Stimulated activated CD4-positive, alpha-beta T cell treated with anti-CD3 and anti-CD28 coated beads, Interleukin-2, amount 100 ng/mL, for 48 hours (primary cell): Measurements from ENCODE around the gene TTYH3.

Source experiments
- DNase-seq, 2 donors: peaks; one replicate each; pipeline ENCODE4 v3.0.0-alpha.2; 2020

TTYH3 gene

DNA sequence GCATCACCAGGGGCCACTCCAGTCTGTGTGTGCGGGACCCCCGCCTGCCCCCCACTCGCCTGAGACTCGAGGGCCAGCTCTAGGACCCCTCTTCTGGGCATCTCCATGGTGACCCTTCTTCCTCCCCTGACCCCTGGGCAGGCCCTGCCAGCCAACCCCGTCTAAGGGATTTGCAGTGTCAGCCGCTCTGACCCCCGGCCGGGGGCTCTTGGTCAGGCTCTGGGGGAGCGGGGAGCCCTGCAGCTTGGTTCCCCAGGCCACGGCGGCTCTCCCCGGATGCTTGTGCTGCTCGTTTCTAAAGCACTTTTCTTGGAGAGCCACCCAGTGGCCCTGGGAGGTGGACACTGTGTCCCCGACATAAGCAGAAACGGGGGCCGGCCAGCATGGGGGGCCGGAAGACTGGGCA, 5.3 kb downstream of the TTYH3 start:
- DNase-seq: no peak

DNA sequence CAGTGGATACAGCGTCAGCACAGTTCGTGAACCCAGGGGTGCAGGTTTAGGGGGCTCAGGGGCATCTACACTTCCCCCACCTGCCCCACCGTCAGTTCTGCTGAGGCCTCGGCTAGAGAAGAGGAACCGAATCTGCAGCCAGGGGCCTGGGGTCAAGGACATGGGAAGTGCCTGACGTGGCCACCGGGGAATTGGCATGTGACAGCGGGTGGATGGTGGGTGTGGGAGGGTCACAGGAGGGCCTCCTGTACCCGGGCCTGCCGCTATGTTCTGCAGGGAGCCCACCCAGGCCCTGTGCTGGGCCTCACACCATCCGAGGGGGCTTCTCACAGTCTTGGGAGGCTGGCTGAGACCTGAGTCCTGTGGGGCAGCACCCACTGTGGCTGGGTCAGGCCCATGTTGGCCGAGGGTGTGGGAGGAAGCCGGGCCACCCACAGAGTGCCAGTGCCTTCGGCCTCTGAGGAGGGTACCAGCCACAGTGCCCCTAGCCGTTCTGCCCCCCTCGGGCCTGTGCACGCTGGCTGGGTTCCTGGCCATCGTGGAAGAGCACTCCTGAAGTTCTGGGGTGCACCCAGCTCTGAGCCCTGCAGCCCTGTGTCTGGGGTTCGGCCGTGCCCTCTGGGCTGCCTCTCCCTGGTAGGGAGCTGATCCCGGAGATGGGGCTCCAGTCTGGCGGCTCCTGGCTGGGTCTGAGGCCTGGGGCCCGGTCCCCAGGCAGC, 5.9 kb downstream of the TTYH3 start:
- no peak for DNase-seq

DNA sequence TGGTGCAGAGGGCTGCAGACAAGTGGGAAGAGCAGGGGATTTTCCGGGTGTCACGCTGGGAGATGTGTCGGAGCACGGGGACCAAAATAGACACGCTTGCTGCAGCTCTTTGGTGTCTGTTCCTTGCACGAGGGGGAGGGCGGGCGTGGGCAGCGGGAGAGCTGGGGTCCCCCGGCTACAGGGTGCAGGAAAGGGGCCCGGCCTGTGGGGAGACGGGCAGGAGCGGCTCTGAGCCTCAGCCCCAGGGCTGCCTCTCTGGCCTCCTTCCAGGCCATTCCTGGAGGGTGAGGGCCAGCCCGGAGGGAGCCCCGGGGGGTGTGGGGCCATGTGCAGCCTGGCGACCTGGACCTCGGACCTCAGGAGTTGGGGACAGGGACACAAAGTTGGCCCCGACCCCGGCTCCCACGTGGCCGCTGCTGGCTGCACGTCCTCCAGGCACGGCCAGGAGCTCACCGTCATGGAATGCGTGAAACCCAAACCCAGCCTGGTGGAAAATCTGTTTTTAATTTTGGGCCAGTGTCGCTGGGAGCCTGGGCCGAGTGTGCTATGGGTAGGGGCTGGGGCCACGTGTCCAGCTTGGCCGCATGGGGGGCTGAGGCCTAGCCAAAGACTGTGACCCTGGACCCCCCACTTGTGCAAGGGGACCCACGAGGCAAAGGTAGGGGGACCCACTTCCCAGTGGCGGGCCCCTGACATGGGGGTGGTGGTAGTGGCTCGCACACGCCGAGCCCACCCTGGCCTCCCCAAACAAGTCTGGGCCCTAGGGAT, 6.6 kb downstream of the TTYH3 start:
- DNase-seq: no peak

DNA sequence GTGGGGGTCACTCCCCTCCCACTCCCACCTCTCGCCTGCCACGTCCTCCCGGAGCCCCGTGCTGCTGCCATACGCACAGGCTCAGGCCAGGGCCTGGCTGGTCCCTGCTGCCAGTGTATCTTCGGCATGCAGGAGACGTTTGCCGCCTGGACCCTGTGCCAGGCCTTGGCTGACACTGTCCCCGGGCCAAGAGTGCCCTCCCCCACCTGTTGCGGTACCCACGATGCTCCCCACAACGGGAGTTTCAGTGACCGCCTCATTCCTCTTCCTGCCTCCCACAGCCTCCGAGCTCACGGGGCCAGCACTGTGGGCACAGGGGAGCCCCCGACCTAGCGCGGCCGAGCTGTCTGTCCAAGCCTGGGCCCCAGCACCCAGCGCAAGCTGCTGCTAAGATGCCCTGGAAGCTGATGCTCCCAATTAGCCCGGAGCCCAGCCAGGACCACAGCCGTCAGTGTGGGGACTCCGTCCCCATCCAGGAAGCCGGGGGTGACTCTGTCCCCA, 7.4 kb downstream of the TTYH3 start:
- no peak for DNase-seq

DNA sequence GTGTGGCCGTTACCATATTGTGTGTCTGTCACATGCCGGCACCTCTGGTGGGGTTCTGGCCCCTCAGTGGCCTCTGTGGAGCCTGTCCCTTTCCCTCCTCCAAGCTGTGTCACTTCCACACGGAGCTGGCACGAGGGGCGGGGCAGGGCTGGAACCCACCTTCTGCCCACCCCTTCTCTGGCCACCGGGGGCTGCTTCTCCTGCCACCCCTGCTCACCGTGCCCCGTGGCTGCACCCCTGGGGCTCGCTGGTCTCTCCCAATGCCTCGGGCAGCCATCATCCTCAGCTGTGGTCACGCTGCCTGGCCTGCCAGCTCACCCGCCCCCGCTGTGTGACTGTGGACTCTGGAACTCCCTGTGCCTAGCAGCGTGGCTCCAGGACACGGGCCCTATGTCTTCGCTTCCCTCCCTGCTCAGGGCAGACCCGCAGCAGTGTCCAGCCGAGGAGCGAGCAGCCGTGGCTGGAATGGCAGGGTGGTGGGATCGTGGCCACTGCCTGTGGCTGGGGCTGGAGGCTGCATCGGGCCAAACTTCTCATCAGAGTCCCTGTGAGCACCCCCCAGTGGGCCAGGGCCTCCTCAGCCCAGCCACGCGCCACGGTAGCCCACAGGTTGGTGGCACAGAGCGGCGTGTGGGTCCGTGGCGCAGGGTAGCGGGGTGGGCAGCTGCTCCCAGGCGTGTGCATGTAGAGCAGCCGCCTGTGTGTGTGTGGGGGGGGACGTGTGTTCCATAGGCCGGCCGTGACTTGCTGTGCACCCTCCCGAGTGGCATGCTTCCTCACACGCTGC, 8.1 kb downstream of the TTYH3 start:
- DNase-seq: no peak

DNA sequence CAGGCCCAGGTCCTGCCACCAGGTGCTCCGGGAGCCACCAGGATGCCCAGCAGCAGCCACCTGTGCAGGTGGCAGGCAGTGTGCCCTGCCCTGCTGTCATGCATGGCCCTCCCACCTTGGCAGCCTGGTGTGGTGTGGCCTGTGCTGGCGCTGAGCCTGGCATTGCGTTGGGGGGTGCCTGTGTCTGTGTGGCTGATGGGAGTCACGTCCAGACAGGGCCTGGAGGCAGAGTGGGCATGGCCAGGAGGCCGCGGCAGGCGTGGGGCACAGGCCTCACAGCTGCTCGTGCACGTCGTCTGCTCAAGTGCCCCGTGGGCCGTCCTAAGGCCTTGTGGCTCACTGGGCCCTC, 8.7 kb downstream of the TTYH3 start:
- DNase-seq: no peak

DNA sequence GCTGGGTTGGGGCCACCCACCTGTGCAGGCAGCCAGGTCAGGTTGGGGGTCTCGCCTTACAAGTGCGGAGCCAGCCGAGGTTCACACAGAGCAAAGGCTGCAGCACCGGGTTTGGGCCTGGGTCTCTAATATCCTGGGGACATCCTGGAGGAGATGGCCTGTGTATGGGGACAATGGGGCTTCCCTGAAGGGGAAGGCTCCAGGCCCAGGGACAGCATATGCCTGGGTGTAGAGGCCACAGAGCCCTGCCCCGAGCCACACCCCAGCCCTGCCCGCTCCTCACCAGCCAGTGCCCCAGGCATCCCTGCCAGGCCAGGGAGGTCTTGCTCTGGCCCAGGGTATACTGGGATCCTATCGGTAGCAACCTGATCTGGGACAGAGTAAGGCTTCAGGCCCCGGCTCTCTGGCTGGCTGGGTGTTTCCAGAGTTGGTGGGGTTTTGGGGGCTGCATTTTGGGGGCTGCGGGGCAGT, 9.1 kb downstream of the TTYH3 start:
- DNase-seq: no peak

DNA sequence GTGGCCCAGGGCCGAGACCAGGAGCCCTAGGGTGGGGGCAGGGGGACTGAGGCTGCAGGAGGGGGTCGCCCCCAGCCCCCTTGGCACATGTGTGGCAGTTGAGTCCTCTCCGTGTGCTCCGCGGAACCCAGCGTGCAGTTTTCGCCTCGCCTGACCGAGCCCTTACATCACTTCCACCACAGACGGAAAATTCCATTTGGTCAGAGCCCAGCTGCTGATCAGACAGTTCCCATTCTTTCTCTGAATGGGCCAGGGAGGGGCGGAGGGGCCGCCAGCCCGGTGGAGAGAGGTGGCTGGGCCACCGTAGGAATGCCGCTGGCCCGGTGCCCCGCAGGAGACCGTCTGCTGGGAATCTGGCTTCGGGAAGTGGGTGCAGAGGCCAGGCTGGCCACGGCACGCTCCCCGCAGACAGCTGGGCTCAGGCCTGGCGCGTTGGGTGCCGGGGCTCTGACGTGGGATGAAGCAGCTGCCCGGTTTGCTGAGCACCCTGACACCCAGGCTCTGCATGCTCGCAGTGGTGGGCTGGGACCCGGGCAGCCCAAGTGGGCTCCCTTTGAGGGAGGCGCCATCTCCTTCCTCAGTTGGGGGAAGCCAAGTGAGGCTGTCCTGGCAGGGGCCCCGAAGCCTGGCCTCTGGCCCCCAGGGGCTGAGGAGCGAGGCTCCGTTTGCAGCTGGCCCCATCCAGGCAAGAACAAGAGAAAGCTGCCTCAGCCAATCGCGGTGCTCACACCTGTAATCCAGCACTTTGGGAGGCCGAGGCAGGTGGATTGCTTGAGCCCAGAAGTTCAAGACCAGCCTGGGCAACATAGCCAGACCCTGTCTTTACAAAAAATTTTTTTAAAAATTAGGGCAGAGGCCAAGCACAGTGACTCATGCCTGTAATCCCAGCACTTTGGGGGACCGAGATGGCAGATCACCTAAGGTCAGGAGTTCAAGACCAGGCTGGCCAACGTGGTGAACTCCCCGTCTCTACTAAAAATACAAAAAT, 9.9 kb downstream of the TTYH3 start:
- DNase-seq: no peak

DNA sequence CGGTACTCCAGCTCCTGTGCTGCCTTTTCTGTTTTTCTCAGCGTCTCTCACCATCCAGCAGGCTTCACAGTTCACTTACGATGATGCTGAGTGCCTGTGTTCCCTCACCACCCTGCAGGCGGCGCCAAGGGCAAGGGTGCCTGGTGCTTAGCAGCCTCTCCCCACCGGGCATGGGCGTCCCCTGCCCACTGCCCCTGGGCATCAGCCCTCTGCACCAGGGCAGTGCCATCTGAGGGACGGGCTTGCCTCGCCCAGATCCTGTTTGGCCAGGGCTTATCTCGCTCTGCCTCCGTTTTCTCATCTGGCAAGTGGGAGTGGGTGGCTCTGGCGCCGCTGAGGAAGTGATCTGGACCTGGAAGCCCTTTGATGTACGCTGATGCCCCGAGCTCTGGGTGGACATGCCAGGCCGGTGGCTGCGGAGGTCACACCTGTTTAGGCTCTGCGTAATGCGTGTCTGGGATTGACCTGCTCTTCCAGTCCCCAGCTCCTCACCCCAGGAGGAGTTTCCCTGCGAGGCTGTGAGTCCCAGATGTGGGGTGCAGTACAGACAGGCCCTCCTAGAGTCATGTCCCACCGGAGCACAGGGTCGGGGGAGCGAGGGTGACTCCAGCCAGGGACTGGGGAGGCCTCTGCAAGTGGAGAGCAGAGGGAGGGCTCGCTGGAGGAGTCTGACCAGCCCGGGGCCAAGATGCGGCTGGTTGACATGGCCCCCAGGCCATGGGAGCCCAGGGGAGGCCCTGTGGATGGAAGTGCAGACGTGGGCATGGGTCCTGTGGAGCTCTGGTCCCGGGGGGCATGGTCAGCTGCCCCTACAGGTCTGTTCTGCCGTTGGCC, 11.8 kb downstream of the TTYH3 start:
- no peak for DNase-seq

DNA sequence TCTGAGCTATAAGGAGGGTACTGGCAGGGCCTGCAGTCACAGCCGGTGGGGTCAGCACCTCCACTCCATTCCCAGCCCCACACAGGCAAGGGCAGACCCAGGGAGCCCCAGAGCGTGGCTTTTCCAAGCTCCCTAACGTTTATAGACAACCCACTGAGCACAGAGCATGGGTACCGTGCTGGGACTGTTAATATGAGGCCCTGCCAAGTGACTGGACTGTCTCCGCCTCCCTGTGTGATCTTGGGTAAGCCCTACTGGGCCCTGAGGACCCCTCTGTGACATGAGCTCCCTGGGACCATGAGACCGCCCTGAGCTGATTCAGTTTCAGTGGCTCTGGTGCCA, 12.4 kb downstream of the TTYH3 start:
- DNase-seq: no peak

DNA sequence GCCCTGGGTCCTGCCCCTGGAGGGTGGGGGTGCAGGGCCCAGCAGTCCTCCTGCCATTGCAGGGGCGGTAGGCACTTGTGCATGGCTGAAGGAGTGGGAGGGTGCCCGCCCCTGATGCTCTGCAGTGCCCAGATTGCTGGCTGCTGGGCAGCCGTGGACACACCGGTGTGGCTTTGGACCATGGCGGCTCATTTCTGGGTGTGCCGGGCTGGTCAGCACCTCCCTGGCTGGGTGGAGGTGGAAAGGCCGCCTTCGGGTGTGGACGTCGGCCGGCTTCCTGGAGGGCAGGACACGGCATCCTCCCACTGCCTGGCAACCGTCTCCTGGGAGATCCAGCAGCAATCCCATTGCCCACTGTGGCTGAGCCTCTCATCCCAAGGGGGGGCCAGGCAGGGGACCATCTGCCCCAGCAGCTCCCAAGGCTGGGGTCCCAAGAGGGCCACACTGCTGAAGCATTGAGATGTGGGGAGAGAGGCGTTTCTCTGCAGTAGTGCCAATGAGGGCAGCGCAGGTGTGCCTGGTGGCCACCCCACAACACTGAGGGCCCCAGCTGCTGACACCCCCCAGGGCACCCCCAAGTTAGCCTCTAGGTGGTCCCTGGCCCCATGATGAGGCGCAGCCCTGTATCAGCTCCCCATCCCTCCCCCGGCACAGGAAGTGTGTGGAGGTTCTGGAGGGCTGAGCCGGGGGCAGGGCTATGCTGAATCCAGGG, 12.9 kb downstream of the TTYH3 start:
- DNase-seq: no peak

DNA sequence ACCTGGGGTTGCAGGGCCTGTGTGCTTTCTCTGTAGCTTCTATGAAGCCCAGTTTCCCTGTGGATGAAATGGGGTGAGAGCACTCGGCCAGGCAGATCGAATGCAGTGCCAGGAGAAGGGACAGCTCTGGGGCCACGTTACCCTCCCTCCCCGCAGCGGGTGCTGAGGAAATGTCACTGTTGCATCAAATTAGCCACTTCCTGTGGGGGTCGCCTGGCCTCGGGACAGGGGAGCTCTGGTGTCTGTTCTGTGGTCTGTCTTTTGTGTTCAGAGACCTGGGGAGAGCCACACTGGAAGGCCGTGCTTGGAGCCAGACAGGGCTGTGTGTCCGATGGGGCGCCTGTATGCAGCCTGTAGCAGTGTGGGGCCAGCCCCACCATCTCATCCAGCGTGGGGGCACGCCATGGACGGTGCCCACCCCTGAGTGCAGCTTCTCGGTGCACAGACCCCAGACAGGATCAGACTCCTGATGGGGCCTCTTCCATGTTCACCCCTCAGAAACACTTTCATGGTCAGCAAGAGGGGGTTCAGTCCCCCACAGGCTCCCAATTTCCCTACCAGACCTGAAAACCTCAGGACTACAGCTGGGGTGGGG, 13.6 kb downstream of the TTYH3 start:
- DNase-seq: no peak

DNA sequence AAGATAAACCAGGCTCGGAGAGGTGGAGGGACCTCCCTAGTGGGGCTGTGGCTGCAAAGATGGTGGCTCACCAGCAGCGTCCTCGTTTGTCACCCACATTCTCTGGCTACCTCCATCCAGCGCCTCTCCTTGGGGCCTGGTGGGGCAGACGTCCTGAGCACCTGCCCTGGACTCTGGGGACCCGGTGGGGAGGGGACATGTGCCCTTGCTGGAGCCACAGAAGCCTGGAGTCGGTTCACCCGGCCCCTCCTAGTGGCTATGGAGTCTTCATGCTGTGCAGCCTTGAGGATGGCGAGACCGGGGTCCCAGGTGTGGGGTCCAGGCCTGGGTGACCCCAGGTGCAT, 14.5 kb downstream of the TTYH3 start:
- no peak for DNase-seq

DNA sequence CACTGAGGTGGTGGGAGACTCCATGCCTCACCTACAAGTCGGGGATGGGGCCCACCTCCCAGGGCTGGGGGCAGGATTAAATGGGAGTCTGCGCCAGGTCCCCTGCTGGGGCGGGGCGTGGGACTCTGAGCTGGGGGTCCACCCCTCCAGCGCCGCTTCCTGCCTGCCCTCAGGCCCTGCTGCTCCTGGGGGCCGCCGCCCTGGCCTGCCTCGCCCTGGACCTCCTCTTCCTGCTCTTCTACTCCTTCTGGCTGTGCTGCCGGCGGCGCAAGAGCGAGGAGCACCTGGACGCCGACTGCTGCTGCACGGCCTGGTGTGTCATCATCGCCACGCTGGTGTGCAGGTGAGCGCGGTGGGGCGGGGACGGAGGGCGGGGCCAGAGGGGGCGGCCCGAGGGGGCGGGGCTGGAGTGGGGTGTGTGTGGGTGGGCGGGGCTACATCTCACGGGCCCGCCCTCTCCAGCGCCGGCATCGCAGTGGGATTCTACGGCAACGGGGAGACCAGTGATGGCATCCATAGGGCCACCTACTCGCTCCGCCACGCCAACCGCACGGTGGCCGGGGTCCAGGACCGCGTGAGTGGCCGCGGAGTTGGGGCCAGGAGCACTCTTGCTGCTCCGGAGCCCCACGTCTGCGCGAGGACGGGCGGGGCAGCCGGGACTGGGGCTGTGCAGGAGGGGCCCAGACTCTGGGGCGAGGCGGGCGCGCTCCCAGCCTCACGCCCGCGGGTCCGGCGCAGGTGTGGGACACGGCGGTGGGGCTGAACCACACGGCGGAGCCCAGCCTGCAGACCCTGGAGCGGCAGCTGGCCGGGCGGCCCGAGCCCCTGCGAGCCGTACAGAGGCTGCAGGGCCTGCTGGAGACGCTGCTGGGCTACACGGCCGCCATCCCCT, 15.1 kb downstream of the TTYH3 start:
- no peak for DNase-seq

DNA sequence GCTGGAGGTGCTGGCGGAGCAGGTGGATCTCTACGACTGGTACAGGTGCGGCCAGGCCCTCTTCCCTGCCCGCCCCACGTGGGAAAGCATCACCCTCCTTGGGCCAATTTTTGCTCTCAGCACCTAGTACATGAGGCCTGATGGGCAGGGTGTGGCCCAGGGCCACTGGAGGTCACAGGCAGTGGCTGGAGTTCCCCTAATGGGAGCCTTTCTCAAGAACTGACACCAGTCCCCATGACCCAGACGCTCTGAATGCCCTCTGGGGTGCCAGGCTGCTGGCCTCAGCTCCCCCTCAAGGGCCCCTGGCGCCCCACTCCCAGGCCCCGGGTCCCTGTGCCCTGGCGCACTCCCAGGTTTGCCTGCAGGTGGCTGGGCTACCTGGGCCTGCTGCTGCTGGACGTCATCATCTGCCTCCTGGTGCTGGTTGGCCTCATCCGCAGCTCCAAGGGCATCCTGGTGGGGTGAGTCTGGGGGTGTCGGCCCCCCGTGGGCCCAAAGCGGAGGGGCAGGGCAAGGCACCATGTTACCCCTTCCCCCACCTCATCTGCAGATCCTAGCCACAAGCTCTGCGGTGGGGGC, 15.9 kb downstream of the TTYH3 start:
- no peak for DNase-seq

DNA sequence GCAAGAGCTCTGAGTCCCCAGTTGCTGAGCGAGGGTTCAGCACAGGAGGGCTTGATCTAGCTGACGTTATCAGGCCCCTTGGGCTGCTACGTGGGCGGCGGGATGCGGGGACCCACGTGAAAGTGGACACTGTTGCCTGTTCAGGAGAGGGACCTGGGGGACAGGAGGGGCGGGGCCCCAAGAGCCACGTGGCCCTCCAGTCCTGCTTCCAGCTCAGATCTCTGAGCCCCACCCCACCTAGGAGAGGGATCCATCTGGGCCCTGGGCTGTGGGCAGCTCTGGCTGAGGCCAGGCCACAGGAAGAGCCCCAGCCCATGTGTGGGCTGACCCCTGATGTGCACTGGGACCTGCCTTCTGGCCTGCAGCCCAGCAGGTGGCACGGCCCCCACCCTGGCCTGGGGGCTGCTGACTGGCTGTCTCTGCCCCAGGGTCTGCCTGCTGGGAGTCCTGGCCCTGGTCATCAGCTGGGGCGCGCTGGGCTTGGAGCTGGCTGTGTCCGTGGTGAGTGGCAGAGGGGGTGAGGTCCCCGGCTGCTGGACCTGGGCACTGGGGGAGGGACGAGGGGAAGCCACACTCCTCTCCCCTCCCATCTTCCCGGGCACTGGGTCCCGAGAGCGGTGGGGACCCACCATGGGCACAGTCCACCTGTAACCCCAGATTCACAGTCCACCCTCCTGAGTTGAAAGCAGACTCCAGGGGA, 17.5 kb downstream of the TTYH3 start:
- DNase-seq: no peak

DNA sequence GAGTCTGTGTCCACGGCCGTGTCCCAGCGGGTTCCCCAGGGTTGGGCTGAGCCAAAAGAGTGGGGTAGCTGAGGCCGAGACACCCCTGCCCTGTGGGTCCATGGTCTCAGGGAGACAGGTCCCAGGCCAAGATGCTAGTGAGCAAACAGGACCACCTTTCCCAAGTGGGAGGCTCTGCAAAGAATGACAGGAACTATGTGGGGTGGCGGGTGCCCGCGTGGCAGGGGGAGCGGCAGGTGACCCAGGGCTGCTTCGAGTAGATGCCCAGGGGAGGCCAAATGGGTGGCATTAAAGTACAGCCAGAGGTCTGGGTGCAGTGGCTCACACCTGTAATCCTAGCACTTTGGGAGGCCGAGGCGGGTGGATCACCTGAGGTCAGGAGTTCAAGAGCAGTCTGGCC, 18.2 kb downstream of the TTYH3 start:
- DNase-seq: no peak

DNA sequence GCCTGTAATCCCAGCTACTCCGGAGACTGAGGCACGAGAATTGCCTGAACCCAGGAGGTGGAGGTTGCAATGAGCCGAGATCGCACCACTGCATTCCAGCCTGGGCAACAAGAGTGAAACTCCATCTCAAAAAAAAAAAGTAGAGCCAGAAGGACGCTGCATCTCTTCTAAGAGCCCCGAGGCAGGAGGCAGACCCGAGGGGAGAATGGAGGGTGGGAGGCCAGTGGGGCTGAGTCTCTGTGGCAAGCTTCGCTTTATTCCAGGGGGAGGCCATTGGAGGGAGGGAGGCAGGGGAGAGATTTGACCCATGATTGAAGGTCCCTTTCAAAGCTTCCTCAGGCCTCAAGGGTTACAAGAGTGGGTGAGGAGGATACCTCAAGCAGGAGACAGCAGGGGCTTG, 18.7 kb downstream of the TTYH3 start:
- DNase-seq: no peak
